Measurements from ENCODE around the gene KLF7. TPM values are rescaled to one million over a fixed set of nuclear protein-coding genes. Genes with fewer than 3 reads are reported as not detected.

KLF7 gene
- total RNA-seq, 1 donor from 2014 or later, result 323 TPM

- peak overlapping the region; percentile 92 for H3K4me3 Mint-ChIP-seq (ENCODE audit: unreplicated experiment)
- H3K27me3 Mint-ChIP-seq (ENCODE audit: unreplicated experiment), result peaks cover 16% of the 10 kb centered on the region
- H3K27ac Mint-ChIP-seq (ENCODE audit: unreplicated experiment), result peak overlapping the region; percentile 96
- no peak for DNase-seq
- H3K9me3 Mint-ChIP-seq (ENCODE audit: unreplicated experiment), result peaks cover 39% of the 10 kb centered on the region
- peaks cover 93% of the 10 kb centered on the region for H3K4me1 Mint-ChIP-seq (ENCODE audit: low read depth, unreplicated experiment)
- H3K36me3 Mint-ChIP-seq (ENCODE audit: unreplicated experiment), result no peaks in the 10 kb centered on the region
- no peak for TF ChIP-seq CTCF (IDR thresholded peaks at IDR 0.05; ENCODE audit: partially characterized antibody, unreplicated experiment)
Measured at GRCh38 chr2:207151048-207151447, 14.7 kb downstream of the KLF7 start.

- peaks cover 93% of the 10 kb centered on the region for H3K4me1 Mint-ChIP-seq (ENCODE audit: low read depth, unreplicated experiment)
- peak overlapping the region; percentile 84 for H3K4me3 Mint-ChIP-seq (ENCODE audit: unreplicated experiment)
- H3K9me3 Mint-ChIP-seq (ENCODE audit: unreplicated experiment), result peaks cover 37% of the 10 kb centered on the region
- peaks cover 15% of the 10 kb centered on the region for H3K27me3 Mint-ChIP-seq (ENCODE audit: unreplicated experiment)
- no peak for DNase-seq
- H3K36me3 Mint-ChIP-seq (ENCODE audit: unreplicated experiment), result no peaks in the 10 kb centered on the region
- peak overlapping the region; percentile 90 for H3K27ac Mint-ChIP-seq (ENCODE audit: unreplicated experiment)
- no peak for TF ChIP-seq CTCF (IDR thresholded peaks at IDR 0.05; ENCODE audit: partially characterized antibody, unreplicated experiment)
Measured at GRCh38 chr2:207150284-207150683, 15.5 kb downstream of the KLF7 start.

GRCh38 chr2:207149249-207150213 is 16.2 kb downstream of the KLF7 start:
- Mint-ChIP-seq H3K4me1 (ENCODE audit: low read depth, unreplicated experiment) (peaks cover 93% of the 10 kb centered on the region), H3K27ac (ENCODE audit: unreplicated experiment) (peak overlapping the region; percentile 90), H3K36me3 (ENCODE audit: unreplicated experiment) (no peaks in the 10 kb centered on the region), H3K27me3 (ENCODE audit: unreplicated experiment) (peaks cover 13% of the 10 kb centered on the region), H3K9me3 (ENCODE audit: unreplicated experiment) (peaks cover 36% of the 10 kb centered on the region), H3K4me3 (ENCODE audit: unreplicated experiment) (peak overlapping the region; percentile 84)
- DNase-seq, result no peak
- TF ChIP-seq CTCF (IDR thresholded peaks at IDR 0.05; ENCODE audit: partially characterized antibody, unreplicated experiment), result no peak

GRCh38 chr2:207148020-207148419 is 17.7 kb downstream of the KLF7 start:
- peaks cover 14% of the 10 kb centered on the region for H3K27me3 Mint-ChIP-seq (ENCODE audit: unreplicated experiment)
- no peak for TF ChIP-seq CTCF (IDR thresholded peaks at IDR 0.05; ENCODE audit: partially characterized antibody, unreplicated experiment)
- H3K4me3 Mint-ChIP-seq (ENCODE audit: unreplicated experiment), result peak overlapping the region; percentile 45
- peaks cover 39% of the 10 kb centered on the region for H3K9me3 Mint-ChIP-seq (ENCODE audit: unreplicated experiment)
- H3K36me3 Mint-ChIP-seq (ENCODE audit: unreplicated experiment), result no peaks in the 10 kb centered on the region
- no peak for DNase-seq
- peaks cover 93% of the 10 kb centered on the region for H3K4me1 Mint-ChIP-seq (ENCODE audit: low read depth, unreplicated experiment)
- peak overlapping the region; percentile 76 for H3K27ac Mint-ChIP-seq (ENCODE audit: unreplicated experiment)
